GM21717 (cell line): Measurements from ENCODE around the gene TXNDC11.

Experiments used
- ATAC-seq: cut with Tn5 transposase; IDR thresholded peaks from one replicate; pipeline ENCODE4 v1.9.1; 2021; ENCODE audit warnings: mild to moderate bottlenecking, moderate library complexity; ENCODE audit not compliant: unreplicated experiment

TXNDC11 gene

DNA sequence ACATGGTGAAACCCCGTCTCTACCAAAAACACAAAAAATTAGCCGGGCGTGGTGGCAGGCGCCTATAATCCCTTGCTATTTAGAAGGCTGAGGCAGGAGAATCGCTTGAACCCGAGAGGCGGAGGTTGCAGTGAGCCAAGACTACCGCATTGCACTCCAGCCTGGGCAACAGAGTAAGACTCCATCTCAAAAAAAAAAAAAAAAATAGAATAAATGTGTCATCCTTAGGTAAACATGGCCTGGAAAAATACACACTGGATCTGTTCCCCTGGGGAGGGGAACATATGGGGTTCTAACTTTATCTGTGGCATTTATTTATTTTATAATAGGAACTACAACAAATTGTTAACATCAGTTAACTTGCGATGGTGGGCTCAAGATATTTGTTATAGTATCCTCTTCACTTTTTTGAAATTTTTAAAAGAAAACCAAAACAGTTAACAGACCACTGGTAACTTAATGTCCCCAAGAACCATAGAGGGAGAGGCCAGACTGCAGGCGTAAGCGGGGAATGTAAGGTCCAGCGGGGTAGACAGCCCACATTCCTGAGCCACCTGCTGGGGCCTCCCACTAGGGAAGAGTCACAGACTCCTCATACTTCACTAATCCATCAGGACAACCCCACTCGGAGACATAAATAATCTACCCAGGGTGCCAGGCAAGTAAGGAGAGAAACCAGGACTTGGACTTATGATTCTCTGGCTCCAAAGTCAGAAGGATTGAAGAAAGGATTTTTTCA, 12.5 kb upstream of the TXNDC11 start:
- ATAC-seq, result no peak

GRCh38 chr16:11752856-11753255, 10.2 kb upstream of the TXNDC11 start:
- ATAC-seq, result no peak

- ATAC-seq, result no peak
Observed at GRCh38 chr16:11750056-11750455, 7.4 kb upstream of the TXNDC11 start.

DNA sequence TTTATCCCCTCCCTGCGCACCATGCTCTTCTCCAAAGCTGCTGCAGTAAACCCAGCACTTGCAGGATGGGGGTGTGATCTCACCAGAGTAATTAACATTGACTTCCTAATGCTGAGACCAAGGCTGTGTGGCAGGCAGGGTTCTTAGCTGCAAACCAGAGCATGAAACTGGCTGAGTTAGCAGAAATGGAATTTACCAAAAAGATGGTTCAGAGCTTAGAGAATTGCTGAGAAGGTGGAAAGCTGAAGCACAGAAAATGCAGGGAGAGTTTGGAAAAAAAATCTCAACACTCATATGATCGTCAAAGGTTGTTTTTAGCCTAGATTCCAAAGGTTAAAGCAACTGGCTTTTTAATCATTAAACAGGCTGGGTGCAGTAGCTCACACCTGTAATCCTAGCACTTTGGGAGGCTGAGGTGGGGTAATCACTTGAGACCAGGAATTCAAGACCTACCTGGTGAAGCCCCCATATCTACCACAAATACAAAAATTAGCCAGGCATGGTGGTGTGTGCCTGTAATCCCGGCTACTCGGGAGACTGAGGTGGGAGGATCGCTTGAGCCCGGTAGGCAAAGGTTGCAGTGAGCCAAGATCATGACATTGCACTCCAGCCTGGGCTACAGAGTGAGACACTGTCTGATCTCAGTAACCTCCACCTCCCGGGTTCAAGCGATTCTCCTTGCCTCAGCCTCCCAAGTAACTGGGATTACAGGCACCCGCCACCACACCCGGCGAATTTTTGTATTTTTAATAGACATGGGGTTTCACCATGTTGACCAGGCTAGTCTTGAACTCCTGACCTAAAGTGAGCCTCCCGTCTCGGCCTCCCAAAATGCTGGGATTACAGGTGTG, 6.0 kb upstream of the TXNDC11 start:
- ATAC-seq, result no peak

- no peak for ATAC-seq
Observed at GRCh38 chr16:11747949-11748403, 5.3 kb upstream of the TXNDC11 start.

DNA sequence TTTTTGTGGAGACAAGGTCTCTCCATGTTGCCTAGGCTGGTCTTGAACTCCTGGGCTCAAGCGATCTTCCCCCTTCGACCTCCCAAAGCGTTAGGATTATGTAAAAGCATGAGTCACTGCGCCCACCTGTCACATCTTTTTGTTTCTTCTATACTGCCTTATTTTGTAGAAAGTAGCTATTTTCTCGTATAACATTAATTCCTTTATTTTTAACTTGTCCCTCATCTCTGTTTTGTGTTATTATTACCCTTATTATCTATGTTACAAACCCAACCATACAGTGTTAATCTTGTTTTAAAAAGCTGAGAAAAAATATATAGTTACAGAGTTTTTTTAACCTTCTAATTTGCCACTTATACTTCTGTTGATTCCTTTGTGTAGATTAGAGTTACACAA, 1.4 kb upstream of the TXNDC11 start:
- no peak for ATAC-seq

GRCh38 chr16:11743308-11744074, 834 bp upstream of the TXNDC11 start:
- no peak for ATAC-seq

DNA sequence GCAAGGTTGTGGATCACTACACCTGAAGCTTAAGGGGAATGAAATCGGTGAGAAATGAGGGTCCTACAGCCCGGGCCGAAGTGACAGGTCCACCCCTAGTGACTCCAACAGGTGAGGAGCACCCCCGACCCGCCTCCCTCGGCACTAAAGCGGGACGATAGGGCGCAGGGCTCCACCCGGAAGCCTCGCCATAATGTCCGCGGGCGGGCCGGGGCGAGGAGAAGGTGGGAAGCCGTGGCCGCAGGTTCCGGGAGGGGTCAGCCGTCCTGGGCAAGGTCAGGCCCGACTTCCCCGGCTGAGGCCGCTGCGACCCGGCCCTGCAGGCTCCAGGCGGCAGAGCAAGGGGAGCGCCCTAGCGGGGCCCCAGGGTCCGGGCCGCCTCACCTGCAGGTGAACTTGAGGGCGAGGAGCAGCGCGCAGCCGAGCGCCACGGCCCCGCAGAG, 543 bp downstream of the TXNDC11 start:
- peak; percentile 29 for ATAC-seq

GRCh38 chr16:11740567-11740966, 2.1 kb downstream of the TXNDC11 start:
- ATAC-seq, result no peak

DNA sequence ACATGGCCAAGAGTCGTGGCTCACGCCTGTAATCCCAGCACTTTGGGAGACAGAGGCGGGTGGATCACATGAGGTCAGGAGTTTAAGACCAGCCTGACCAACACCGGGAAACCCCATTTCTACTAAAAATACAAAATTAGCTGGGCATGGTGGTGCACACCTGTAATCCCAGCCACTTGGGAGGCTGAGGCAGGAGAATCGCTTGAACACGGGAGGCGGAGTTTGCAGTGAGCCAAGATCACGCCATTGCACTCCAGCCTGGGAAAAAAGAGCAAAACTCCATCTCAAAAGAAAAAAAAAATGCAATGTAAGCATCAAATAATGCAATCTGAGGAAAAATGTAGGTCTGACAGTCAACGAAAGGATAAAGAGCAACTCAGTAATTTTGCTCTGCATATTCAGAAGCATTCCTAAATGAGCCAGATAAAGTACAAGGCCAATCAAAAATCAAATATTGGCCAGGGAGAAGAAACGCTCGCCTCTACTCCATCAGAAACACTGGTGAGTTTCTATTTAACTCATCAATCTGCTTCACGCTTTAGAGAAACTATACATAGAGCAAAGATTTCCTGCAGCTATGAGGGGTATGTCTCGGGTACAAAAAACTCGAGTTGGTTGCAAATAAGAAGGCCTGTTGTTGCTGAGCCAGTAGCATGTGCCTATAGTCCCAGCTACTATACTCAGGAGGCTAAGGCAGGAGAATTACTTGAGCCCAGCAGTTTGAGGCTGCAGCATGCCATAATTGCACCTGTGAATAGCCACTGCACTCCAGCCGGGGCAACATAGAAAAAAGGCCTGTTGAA, 3.7 kb downstream of the TXNDC11 start:
- ATAC-seq, result no peak

DNA sequence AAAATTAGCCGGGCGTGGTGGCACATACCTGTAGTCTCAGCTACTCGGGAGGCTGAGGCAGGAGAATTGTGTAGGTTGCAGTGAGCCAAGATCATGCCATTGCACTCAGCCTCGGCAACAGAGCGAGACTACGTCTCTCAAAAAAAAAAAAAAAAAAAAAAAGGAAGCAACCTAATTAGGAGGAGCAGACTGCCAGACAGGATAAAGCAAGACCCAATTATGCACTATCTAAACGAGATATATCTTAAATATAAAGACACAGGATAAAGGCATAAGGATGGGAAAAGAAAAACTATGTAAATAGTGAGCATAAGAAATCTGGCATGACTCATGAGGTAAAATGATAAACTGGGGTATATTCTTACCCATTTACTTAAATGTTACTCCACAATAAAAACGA, 4.9 kb downstream of the TXNDC11 start:
- ATAC-seq, result no peak

GRCh38 chr16:11736903-11737302, 5.8 kb downstream of the TXNDC11 start:
- no peak for ATAC-seq

- ATAC-seq, result no peak
Observed at GRCh38 chr16:11735787-11736186, 6.9 kb downstream of the TXNDC11 start.

- no peak for ATAC-seq
Observed at GRCh38 chr16:11734653-11735043, 8.0 kb downstream of the TXNDC11 start.

DNA sequence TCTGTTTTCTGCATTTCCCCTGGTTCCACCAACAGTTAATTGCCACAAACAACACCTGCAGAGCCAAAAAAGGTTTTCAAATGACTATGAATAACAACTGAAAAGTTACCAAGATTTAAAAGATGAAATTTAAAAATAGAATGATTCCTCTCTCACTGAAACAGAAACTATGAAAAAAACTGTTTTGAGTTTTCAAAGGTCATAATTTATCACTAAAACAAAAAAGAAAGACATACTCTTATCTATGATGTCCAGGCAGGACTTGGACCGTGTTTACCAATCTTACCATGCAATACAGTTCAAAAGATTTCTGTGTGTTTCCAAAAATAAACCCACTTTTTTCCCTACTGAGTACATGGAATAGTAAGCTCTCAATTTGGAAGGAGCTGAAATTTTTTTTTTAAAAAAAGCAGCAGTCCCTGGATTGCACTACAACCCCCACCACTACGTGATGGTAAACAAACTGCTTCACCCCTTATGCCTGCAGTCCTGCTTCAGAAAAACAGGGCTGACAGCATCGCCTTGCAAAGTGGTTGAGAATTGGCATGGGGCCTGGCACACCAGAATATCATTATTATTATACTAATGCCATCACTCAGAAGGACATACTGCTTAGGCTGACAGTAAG, 8.5 kb downstream of the TXNDC11 start:
- ATAC-seq, result no peak

DNA sequence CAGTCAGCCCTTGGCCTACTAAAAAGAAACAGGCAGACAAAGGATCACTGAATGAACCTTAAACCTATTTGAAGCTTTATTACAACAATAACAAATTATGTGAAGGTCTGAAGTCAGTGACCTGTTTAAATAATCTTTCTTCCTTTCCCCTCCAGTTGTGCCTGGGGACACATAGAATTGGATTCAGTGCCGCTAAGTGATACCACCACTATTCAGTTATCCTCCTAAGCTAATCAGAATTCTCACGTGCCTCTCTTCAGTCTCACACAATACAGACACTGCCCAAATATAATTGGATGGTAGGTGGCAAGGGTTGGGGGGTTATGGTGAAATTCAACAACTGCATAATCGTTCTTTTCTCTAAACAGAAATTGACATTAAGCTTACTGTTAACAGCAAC, 11.4 kb downstream of the TXNDC11 start:
- ATAC-seq, result no peak

- no peak for ATAC-seq
Observed at GRCh38 chr16:11729787-11730186, 12.9 kb downstream of the TXNDC11 start.

- ATAC-seq, result no peak
Observed at GRCh38 chr16:11727796-11728543, 14.7 kb downstream of the TXNDC11 start.

- ATAC-seq, result no peak
Observed at GRCh38 chr16:11726008-11726407, 16.6 kb downstream of the TXNDC11 start.
